ENCODE data around the gene SLC6A8.

- TF ChIP-seq, protein P1, sequence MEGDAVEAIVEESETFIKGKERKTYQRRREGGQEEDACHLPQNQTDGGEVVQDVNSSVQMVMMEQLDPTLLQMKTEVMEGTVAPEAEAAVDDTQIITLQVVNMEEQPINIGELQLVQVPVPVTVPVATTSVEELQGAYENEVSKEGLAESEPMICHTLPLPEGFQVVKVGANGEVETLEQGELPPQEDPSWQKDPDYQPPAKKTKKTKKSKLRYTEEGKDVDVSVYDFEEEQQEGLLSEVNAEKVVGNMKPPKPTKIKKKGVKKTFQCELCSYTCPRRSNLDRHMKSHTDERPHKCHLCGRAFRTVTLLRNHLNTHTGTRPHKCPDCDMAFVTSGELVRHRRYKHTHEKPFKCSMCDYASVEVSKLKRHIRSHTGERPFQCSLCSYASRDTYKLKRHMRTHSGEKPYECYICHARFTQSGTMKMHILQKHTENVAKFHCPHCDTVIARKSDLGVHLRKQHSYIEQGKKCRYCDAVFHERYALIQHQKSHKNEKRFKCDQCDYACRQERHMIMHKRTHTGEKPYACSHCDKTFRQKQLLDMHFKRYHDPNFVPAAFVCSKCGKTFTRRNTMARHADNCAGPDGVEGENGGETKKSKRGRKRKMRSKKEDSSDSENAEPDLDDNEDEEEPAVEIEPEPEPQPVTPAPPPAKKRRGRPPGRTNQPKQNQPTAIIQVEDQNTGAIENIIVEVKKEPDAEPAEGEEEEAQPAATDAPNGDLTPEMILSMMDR (IDR thresholded peaks at IDR 0.05), result no peak
- TF ChIP-seq EP300 (IDR thresholded peaks at IDR 0.05) (no peak), SREBF2 (IDR thresholded peaks at IDR 0.05) (no peak), MYC (IDR thresholded peaks at IDR 0.05; ENCODE audit: borderline replicate concordance, low read length) (no peak), ZFP36 (IDR thresholded peaks at IDR 0.05; ENCODE audit: borderline replicate concordance, partially characterized antibody) (no peak), REST (IDR thresholded peaks at IDR 0.05) (no peak), POLR2AphosphoS2 (conservative IDR thresholded peaks at IDR 0.05; ENCODE audit: low read length) (no peak), BCL3 (IDR thresholded peaks at IDR 0.05) (no peak)
- TF ChIP-seq, protein P2, sequence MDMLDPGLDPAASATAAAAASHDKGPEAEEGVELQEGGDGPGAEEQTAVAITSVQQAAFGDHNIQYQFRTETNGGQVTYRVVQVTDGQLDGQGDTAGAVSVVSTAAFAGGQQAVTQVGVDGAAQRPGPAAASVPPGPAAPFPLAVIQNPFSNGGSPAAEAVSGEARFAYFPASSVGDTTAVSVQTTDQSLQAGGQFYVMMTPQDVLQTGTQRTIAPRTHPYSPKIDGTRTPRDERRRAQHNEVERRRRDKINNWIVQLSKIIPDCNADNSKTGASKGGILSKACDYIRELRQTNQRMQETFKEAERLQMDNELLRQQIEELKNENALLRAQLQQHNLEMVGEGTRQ (IDR thresholded peaks at IDR 0.05), result no peak
- TF ChIP-seq, protein P3, sequence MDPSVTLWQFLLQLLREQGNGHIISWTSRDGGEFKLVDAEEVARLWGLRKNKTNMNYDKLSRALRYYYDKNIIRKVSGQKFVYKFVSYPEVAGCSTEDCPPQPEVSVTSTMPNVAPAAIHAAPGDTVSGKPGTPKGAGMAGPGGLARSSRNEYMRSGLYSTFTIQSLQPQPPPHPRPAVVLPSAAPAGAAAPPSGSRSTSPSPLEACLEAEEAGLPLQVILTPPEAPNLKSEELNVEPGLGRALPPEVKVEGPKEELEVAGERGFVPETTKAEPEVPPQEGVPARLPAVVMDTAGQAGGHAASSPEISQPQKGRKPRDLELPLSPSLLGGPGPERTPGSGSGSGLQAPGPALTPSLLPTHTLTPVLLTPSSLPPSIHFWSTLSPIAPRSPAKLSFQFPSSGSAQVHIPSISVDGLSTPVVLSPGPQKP (IDR thresholded peaks at IDR 0.05; ENCODE audit: low read depth, low read length), result no peak
Measured at GRCh38 chrX:153733651-153734240, 46.0 kb downstream of the SLC6A8 start.

All from A549 (cell line).